GM21529 (cell line): ENCODE results near the gene HSPA8.
A peak's percentile ranks its signal among the peaks of the same experiment; 100 is the strongest.
"Not testable (repeated sequence)": the region's sequence is repeated elsewhere in the genome, so short reads cannot be mapped to it uniquely, and the experiment has no call there.

ENCODE experiments used
- ATAC-seq: cut with Tn5 transposase; IDR thresholded peaks from one replicate; pipeline ENCODE4 v1.9.1; 2021; ENCODE audit not compliant: unreplicated experiment

The HSPA8 gene

DNA sequence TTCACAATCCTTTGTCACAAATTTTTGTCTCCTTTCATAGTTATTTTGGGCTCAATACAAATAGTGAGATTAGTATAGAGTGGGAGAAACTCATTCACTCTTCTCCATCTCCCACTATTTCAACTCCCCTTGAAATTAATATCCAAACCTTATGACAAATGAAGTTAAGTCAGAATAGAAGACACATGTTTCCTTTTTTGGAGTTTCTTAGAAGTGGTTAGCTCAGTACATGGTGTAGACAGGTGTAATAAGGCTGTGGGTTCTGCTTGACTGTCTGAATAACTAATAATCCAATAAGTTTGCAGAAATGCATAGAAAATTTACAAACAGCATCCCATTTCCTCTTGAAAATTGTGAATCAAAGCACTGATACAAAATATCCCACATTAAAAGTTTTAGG lies 10.8 kb upstream of the HSPA8 start:
- ATAC-seq = no peak

DNA sequence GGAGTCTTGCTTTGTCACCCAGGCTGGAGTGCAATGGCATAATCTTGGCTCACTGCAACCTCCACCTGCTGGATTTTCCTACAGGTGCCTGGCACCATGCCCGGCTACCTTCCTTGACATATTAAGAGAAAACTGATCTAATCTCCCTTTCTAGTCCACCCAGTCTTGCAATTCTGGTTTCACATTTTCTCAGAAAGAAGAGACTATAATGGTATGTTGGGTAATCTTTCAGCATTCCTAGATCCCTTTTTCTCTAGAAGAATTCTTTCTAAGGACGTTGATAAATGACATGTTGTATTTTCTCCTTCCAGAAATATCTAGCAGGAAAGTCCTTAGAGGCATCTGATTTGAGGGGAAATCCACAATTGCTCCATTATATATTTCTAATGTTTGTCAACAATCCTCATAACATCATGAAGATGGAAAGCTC lies 10.4 kb upstream of the HSPA8 start:
- no peak for ATAC-seq

DNA sequence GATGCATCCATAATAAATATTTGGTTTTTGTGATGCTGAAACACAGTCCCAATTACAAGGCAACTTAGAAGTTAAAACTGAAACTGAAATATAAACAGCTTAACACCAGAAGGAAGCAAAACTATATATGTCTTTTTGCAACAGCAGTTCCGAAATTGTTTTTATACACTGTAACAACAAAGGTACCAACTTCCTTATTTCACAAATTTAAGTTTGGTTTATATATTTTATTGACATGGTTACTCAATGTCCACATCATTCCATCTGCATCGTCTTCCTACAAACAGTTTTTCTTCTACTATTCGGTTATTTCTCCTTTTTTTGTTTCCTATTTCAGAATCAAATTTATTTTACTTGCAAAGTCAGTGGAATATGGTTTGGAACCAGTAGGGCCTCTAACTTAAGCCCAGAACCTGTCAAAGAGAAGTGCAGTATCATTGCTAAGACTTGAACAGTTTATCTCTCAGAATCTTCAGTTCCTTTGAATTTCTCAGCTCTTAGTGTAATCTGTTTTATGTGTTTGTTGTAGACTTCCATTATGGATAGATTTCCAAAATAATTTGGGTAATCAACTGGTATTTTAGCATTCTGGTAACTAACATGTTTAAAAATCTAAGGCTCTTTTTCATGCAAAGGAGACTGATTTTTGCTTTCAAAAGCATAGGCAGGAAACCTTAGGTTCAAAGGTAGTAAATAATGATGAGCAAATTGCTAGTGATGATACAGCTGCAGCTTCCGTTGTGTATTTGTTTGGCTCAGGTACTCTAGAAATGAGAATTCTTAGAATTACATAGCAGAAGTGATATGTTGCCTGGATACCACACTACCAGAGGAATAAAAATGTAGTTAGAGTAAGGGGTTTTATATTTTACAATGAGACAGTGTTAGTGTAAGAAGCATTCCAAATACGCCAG lies 8.2 kb upstream of the HSPA8 start:
- ATAC-seq = peak; percentile 62

DNA sequence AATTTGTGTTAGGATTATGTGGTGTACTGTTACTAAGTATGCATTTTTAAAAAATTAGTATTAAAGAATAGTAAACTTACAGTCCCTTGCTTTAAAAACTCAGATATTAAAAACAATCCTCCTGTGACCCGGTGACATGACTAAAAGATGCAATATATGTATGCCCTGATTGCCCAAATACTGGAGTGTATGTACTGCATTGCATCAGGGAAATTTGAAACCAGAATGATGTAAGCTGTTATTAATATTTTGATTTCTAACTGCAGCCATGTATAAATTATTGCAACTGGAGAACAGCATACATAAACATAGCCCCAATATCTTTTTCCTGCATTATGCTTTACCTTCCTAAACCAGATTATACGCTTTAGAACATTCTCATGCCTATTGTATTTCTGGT lies 3.7 kb upstream of the HSPA8 start:
- ATAC-seq = no peak

DNA sequence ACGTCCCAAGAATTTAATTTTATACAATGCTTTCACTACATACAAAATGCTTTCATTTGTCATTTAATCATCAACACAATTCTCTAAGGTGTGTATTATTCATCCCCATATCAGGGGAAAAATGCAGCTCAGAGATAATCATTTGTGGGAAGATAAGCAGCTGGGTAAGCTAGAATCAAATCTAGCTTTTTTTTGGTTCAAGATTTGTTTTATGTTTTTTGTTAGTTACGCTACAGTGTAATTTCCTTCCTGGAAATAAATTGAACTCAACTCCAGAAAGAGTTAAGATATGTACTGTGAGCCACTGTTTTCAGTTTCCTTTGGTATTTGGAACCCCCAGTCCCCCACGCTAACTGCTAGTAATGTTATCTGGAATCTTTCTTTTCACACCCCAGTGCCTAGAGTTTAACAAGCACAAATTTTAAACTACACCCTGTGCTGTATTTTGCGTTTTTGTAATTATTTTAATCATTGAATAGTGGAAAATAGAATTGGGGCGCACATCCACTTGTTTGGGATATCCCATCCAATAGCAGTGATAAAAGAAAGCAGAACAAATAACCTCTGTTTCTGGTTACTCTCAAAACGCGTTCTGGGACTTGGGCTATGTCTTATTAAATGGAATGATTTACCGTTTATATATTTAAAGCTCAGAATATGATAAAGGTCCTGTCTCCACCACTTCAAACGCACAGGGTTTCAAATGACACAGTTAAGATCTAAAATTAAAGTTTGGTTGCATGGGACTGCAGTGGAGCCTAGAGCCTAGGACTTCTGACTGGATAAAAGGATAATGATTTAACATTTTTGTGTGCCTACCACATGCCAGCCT lies 2.1 kb upstream of the HSPA8 start:
- no peak for ATAC-seq

DNA sequence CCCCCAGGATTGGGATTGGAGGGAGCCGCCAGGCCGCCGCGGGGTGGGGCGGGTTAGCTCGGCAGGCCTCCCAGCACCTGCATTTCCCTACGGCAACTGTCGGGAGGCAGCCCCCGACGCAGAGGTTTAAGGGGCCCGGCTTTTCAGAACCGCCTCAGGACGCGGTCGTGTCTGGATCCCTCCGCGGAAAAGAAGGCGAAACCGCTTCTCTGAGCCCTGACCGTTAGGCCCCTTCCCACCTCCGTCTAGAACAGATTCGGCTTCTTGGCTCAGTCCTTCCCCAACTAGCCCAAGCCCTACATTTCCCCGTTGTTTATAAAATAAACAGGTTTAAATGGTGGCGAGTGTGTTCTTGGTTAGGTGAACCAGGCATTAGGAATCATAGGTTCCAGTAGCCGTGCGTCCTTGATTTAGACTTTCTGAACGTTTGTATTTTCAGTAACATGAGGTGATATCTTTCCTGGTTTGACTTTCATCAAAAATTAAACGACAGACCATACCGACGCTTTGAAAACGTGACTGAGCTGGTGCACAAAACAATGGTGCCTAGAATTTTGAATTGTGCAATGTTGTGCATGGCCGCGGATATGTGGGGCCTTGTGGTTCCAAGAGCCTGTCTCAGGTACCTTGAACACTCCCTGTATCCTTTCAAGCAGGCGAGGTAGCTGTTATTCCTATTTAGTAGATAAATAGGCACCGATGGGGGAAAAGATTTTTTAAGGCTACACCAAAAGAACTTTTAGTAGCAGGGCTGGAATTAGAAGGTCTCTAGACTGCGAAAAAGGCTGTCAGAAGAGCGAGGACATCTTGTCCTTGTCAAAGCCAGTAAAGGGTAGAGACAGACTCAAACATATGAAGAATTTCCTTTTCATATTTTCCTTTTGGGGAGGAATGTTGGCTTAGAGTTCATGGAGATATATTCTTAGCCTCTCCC lies 1.2 kb upstream of the HSPA8 start:
- ATAC-seq = no peak

DNA sequence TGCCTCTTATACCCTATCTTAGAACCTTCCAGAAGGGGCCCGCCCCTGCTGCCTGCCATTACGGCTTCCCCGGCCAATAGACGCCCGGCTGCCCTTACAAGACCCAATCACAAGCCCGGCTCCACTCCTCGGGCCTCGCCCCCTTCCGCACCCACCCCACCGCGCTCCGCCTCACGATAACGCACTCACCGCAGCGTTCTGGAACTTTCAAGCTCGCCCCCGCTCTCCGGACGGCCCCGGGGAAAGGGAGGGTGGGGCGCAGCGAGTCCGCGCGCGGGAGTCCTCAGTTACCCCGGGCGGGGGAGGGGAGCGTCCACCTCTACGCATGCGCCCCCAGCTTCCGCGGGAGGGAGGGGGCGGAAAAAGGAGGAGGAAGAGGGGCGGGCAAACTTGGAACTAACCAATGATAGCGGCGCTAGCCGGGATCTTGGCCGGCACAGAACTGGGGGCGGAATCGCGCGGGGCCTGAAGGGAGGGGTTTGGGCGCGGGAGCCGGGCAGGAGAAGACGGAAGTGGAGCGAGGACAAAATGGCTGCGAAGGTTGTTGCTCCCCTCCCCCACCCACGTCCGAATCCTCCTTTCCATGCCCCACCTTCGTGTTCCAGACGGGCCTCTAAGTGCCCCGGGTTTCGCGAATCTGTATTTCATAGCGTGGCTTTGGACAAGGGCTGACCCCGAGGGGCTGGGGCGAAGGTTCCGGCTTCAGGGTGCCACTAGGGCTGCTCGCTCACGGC lies 389 bp upstream of the HSPA8 start:
- peak; percentile 89 for ATAC-seq

DNA sequence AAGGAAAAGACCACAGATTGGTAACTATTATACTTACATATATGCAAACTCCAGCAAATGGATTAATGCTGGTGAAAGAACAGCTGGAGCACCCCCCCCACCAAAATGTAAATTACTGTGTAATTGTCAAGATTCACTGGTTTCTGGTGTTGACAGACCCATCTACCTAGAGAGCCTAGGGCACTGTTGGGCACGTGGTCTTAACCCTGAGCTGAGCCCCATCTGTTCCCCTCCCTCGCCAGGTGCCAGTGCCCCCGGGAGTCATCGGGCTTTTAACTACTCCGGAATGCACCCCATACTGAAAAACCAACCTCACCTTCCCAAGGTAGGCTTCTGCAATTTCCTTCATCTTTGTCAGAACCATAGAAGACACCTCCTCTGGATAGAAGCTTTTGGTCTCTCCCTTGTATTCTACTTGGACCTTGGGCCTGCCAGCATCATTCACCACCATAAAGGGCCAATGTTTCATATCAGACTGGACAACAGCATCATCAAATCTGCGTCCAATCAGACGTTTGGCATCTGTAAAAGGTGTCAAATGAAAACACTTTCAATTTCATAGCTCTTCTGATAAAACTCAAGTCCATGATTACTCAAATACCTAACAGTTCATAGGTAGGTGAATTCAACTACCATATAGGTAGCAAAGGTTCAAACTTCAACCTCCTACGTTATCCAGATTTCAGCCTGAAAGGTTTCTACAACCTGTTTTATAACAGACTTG lies 1.5 kb downstream of the HSPA8 start:
- no peak for ATAC-seq

DNA sequence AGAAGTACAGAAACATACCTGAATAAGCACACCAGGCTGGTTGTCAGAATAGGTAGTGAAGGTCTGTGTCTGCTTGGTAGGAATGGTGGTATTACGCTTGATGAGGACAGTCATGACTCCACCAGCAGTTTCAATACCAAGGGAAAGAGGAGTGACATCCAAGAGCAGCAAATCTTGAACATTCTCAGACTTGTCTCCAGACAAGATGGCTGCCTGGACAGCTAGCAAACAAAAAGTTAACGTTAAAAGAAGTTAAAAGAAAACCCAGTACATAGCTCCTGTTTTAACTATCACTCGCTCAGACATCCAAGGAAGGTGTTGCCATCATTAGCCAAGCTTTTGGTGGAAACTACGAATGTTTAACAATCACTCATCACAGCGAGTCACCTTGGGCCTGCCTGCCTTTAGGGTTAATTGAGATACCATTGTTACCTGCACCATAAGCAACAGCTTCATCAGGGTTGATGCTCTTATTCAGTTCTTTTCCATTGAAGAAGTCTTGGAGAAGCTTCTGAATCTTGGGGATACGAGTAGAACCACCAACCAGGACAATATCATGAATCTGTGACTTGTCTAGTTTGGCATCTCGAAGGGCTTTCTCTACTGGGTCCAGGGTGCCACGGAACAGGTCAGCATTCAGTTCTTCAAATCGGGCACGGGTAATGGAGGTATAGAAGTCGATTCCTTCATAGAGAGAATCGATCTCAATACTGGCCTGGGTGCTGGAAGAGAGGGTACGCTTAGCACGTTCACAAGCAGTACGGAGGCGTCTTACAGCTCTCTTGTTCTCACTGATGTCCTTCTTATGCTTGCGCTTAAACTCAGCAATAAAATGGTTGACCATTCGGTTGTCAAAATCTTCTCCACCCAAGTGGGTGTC lies 2.7 kb downstream of the HSPA8 start:
- not testable (repeated sequence) for ATAC-seq

DNA sequence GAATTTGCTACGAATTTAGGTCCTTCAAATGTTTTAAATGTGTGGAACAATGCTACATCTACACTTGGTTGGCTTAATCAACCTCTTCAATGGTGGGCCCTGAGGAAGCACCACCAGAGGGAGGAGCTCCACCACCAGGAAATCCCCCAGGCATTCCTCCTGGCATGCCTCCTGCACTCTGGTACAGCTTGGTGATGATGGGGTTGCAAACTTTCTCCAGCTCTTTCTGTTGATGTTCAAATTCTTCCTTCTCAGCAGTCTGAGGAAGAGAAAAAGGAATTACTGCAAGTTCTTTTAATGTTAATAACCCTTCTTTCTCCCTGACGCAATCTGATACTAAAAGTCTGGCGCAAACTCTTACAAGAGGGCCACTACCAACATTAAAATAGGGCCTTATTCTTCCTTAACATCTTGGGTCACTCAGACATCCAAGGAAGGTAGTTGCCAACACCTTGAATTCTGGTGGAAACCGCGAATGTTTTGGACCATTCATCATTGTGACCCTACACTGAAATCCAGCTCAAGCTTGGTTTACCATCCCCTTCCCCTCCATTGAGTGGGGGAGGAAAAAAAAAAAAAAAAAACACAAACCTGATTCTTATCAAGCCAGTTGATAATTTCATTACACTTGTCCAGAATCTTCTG lies 4.2 kb downstream of the HSPA8 start:
- no peak for ATAC-seq

DNA sequence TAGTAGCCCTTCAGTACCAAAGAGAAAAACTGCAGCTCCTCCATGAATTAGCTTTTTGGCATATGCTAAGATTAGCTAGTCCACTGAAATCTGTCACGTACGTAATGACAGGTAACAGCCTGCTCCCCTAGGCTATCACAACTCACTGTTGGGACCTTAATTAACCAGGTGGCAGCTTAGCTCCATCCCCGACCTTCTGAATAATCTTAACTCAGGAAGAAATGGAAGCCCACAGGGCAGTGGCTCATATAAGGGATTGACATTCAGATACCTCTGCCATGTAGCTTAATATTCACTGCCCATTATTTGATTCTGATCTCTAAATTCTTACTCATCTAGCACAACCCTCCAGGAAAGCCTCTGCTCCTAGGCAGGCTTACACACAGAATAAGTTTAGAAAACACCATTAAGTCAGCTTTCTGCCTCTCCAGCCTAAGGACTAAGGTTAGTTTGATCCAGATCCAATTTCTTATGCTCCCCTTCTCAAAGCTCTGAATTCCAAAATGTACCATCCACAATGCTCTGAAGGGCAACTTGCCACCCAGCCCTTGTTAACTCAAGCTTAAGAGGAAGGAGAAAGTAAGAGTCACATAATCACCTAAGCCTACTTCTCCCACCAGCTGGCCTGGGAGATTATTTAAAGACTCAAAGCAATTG lies 5.0 kb downstream of the HSPA8 start:
- no peak for ATAC-seq

DNA sequence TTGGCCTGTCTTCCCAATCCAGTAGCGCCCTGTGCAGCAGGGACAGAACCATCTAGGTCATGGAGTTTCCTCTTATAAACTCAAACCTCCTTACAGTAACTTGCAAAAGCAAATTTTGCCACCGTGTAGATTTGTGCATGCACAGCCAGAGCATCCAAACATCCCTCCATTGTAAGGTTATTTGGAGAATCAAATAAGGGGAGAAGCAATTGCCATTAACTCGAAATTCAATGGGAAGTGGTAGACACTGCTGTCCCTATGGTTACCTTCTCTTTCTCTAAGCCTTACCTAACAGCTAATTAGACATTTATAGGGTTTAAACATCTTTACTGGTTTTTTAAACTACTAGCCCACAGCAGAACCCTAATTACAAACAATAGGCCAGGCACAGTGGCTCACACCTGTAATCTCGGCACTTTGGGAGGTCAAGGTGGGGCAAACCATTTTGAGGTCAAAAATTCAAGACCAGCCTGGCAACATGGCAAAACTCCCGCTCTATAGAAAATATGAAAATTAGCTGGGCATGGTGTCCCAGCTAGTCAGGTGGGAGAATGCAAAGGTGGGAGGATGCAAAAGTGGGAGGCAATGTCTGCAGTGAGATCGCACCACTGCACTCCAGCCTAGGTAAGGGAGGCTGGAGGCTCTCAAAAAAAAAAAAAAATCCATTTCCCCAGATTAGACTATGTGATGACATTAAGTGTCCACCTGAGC lies 6.6 kb downstream of the HSPA8 start:
- no peak for ATAC-seq

DNA sequence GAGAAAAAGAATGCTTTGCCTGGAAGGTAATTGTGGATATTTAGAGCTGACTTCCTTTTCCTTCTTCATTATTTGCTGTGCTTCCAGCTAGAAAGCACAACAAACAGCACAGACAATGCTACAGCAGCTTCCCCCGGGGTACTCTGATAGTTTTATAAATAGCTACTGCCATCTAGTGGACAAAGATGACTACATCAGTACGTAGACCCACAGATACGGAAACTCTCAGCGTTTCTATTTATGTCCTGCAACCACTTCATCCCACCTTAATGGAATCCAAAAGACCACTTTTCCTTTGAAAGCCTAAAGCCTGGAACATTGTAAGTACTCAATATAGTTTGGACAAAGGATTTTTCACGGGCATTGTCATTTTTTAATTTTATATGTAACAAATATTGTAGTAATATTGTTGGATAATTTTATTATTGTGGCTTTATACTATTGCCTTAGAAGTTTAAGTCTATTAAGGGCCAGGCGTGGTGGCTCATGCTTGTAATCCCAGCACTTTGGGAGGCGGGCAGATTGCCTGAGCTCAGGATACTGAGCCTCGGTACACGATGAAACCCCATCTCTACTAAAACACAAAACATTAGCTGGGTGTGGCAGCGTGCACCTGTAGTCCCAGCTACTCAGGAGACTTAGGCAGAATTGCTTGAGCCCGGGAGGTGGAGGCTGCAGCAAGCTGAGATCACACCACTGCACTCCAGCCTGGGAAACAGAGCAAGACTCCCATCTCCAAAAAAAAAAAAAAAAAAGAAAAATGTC lies 7.5 kb downstream of the HSPA8 start:
- peak; percentile 77 for ATAC-seq

DNA sequence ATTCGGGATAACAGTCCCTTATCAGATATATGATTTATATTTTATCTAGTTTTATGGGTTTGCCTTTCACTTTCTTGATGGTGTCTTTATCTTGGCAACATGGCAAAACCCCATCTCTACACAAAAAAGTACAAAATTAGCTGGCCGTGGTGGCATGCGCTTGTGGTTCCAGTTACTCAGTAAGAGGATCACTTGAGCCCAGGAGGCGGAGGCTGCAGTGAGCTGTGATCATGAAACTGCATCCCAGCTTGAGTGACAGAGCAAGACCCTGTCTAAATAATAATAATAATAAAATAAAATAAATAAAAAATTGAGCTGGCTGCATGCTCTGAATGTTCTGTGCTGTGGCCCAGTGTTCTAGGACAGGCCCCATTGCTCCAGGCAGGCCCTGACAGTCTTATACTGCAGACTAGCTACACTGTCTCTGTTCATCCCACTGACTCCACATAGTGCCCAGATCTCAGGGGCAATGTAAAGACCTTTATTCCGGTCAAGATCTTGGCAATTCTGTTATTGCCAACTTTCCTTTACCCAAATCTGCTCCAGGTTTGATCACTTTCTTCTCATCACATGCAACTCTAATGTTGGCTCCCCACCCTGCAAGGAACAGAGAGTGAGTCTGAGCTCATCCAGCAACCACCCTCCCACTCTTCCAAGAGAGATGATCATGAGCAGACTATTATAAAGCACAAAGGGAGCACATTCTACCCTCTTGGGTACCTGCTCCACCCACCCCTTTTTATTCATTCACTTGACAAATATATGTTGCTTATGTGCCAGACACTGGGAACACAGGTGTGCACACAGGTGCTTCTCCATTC lies 8.8 kb downstream of the HSPA8 start:
- ATAC-seq = no peak

DNA sequence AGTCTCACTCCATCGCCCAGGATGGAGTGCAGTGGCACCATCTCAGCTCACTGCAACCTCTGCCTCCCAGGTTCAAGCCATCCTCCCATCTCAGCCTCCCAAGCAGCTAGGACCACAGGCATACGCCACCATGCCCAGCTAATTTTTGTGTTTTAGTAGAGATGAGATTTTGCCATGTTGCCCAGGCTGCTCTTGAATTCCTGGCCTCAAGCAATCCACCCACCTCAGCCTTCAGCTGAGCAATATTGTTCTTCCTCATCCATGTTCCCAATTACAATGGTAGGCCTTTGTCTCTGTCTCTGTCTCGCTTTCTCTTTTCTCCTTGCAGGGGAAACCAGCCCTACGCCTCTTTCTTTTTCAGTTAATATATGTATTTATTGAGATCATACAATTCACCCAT lies 10.3 kb downstream of the HSPA8 start:
- no peak for ATAC-seq
